Tibial nerve (tissue), 4 donors: Measurements from ENCODE around the gene PLAC1.

Source experiments
- CTCF ChIP-seq, 5 experiments: fragments of 200-600 bp in 3 of 5; fragments of 450-650 bp in 2 of 5; sonication (generic) in 3 of 5; IDR thresholded peaks; one replicate each; pipeline ENCODE4 v1.5.1; 2016 to 2019; ENCODE audit warnings: antibody characterized with exemption in 5 of 5, mild to moderate bottlenecking in 3 of 5, moderate library complexity in 2 of 5
- EP300 ChIP-seq, 2 donors: sonication (generic); formaldehyde crosslinking; IDR thresholded peaks; one replicate each; pipeline ENCODE4 v1.6.1; 2017; ENCODE audit warnings: antibody characterized with exemption in 2 of 2, mild to moderate bottlenecking in 1 of 2
- POLR2A ChIP-seq, 2 donors: fragments of 450-650 bp; IDR thresholded peaks; one replicate each; pipeline ENCODE4 v1.6.1; 2017; ENCODE audit warnings: antibody characterized with exemption in 2 of 2, mild to moderate bottlenecking in 2 of 2, moderate library complexity in 2 of 2

- no peak for TF ChIP-seq CTCF (IDR thresholded peaks at IDR 0.05)
- TF ChIP-seq EP300 (IDR thresholded peaks at IDR 0.05), result no peak
- TF ChIP-seq POLR2A (IDR thresholded peaks at IDR 0.05), result no peak
These were observed 35.5 kb downstream of the PLAC1 start for GRCh38 chrX:134622813-134623185.
